Neural progenitor cell (in vitro differentiated cells): Measurements from ENCODE around the gene ALG12.

ENCODE experiments used
- CTCF ChIP-seq: fragments of 200-600 bp; sonication (generic); IDR thresholded peaks from 2 replicates; pipeline ENCODE4 v1.5.1; 2017; ENCODE audit warnings: antibody characterized with exemption, mild to moderate bottlenecking
- EZH2 ChIP-seq: fragments of 200-600 bp; sonication (generic); IDR thresholded peaks from 2 replicates; pipeline ENCODE4 v1.6.1; 2017; ENCODE audit warnings: antibody characterized with exemption, mild to moderate bottlenecking, moderate library complexity

GRCh38 chr22:49855251-49855911 lies 62.9 kb downstream of the ALG12 start:
- TF ChIP-seq CTCF = no peak
- no peak for TF ChIP-seq EZH2
